HG03045 (cell line): ENCODE data around the gene RNF166.
A peak's percentile ranks its signal among the peaks of the same experiment; 100 is the strongest.

Experiments used
- ATAC-seq: cut with Tn5 transposase; IDR thresholded peaks from one replicate; pipeline ENCODE4 v1.9.1; 2021; ENCODE audit warnings: mild to moderate bottlenecking, moderate library complexity; ENCODE audit not compliant: unreplicated experiment

Gene RNF166

GRCh38 chr16:88712362-88712979, 6.3 kb upstream of the RNF166 start:
- ATAC-seq: no peak

GRCh38 chr16:88711750-88712340, 5.6 kb upstream of the RNF166 start:
- no peak for ATAC-seq

- no peak for ATAC-seq
Observed at GRCh38 chr16:88710556-88710955, 4.3 kb upstream of the RNF166 start.

- ATAC-seq: no peak
Observed at GRCh38 chr16:88706965-88707826, 988 bp upstream of the RNF166 start.

- ATAC-seq: peak; percentile 14
Observed at GRCh38 chr16:88705801-88706228, 393 bp downstream of the RNF166 start.

GRCh38 chr16:88705076-88705684, 1.0 kb downstream of the RNF166 start:
- no peak for ATAC-seq

- ATAC-seq: no peak
Observed at GRCh38 chr16:88703486-88704309, 2.5 kb downstream of the RNF166 start.

GRCh38 chr16:88702371-88703210, 3.6 kb downstream of the RNF166 start:
- ATAC-seq: no peak

GRCh38 chr16:88701581-88702370, 4.4 kb downstream of the RNF166 start:
- no peak for ATAC-seq

GRCh38 chr16:88700636-88701482, 5.3 kb downstream of the RNF166 start:
- peak; percentile 58 for ATAC-seq

GRCh38 chr16:88700322-88700635, 5.9 kb downstream of the RNF166 start:
- ATAC-seq: no peak

- ATAC-seq: no peak
Observed at GRCh38 chr16:88699180-88699579, 7.0 kb downstream of the RNF166 start.

- ATAC-seq: no peak
Observed at GRCh38 chr16:88698646-88699045, 7.6 kb downstream of the RNF166 start.

- ATAC-seq: no peak
Observed at GRCh38 chr16:88697831-88698615, 8.2 kb downstream of the RNF166 start.

GRCh38 chr16:88697116-88697830, 8.9 kb downstream of the RNF166 start:
- no peak for ATAC-seq

GRCh38 chr16:88696441-88696840, 9.8 kb downstream of the RNF166 start:
- ATAC-seq: no peak

- ATAC-seq: no peak
Observed at GRCh38 chr16:88695753-88696152, 10.5 kb downstream of the RNF166 start.
